RWPE2 (cell line): ENCODE data around the gene SLC2A2.

Source experiments
- ATAC-seq: fragments of 200-7000 bp; cut with Tn5 transposase; 3 replicates; pipeline ENCODE4 v1.9.1; 2021; ENCODE audit warnings: low read depth
- DNase-seq: peaks from one replicate; pipeline ENCODE4 v3.0.0-alpha.2; 2020; ENCODE audit warnings: low spot score
- H3K27ac ChIP-seq: fragments of 450-650 bp; 2 replicates; pipeline ENCODE4 v1.5.1; 2017; ENCODE audit warnings: mild to moderate bottlenecking; ENCODE audit not compliant: poor library complexity, severe bottlenecking
- H3K27me3 ChIP-seq: fragments of 250-450 bp; sonication (Bioruptor Pico); 2 replicates; pipeline ENCODE4 v1.5.1; 2021; ENCODE audit warnings: mild to moderate bottlenecking, moderate library complexity; ENCODE audit not compliant: insufficient read depth, poor library complexity, severe bottlenecking
- H3K36me3 ChIP-seq: fragments of 250-450 bp; sonication (Bioruptor Pico); 2 replicates; pipeline ENCODE4 v1.5.1; 2020; ENCODE audit warnings: low read depth, mild to moderate bottlenecking, moderate library complexity
- H3K4me1 ChIP-seq: fragments of 250-450 bp; sonication (Bioruptor Pico); 2 replicates; pipeline ENCODE4 v1.5.1; 2021; ENCODE audit warnings: mild to moderate bottlenecking, moderate library complexity; ENCODE audit not compliant: insufficient read depth, poor library complexity, severe bottlenecking
- H3K4me3 ChIP-seq: fragments of 250-450 bp; sonication (Bioruptor Pico); 2 replicates; pipeline ENCODE4 v1.5.1; 2021; ENCODE audit warnings: mild to moderate bottlenecking, moderate library complexity; ENCODE audit not compliant: severe bottlenecking
- H3K9me3 ChIP-seq: fragments of 250-450 bp; sonication (Bioruptor Pico); 2 replicates; pipeline ENCODE4 v1.5.1; 2021; ENCODE audit warnings: mild to moderate bottlenecking, moderate library complexity; ENCODE audit not compliant: severe bottlenecking
- CTCF ChIP-seq: fragments of 450-650 bp; IDR thresholded peaks from one replicate; pipeline ENCODE4 v1.5.1; 2017; ENCODE audit warnings: mild to moderate bottlenecking, moderate library complexity; ENCODE audit not compliant: poor library complexity, severe bottlenecking

SLC2A2 gene

GRCh38 chr3:170992854-170993253 is 33.7 kb downstream of the SLC2A2 start:
- ATAC-seq (peak; percentile 88), DNase-seq (no peak)
- Histone ChIP-seq H3K27ac (no peak overlapping the region), H3K4me1 (peaks cover 12% of the 10 kb centered on the region), H3K4me3 (no peak overlapping the region), H3K9me3 (no peaks in the 10 kb centered on the region), H3K27me3 (no peaks in the 10 kb centered on the region), H3K36me3 (no peaks in the 10 kb centered on the region)
- TF ChIP-seq CTCF, result no peak

GRCh38 chr3:170991664-170992063 is 34.9 kb downstream of the SLC2A2 start:
- no peak for TF ChIP-seq CTCF
- Histone ChIP-seq H3K27ac (no peak overlapping the region), H3K4me3 (no peak overlapping the region), H3K27me3 (no peaks in the 10 kb centered on the region), H3K36me3 (no peaks in the 10 kb centered on the region), H3K9me3 (no peaks in the 10 kb centered on the region), H3K4me1 (peaks cover 12% of the 10 kb centered on the region)
- no peak for ATAC-seq
- DNase-seq, result no peak

- Histone ChIP-seq H3K4me3 (no peak overlapping the region), H3K27ac (no peak overlapping the region), H3K4me1 (peaks cover 12% of the 10 kb centered on the region), H3K9me3 (no peaks in the 10 kb centered on the region), H3K36me3 (no peaks in the 10 kb centered on the region), H3K27me3 (no peaks in the 10 kb centered on the region)
- DNase-seq (no peak), ATAC-seq (no peak)
- no peak for TF ChIP-seq CTCF
These were observed 37.3 kb downstream of the SLC2A2 start for GRCh38 chr3:170989100-170989648.

GRCh38 chr3:170988378-170988777 is 38.1 kb downstream of the SLC2A2 start:
- H3K27me3 ChIP-seq, result no peaks in the 10 kb centered on the region
- ATAC-seq (no peak), DNase-seq (no peak)
- no peak for TF ChIP-seq CTCF
- H3K9me3 ChIP-seq, result no peaks in the 10 kb centered on the region
- no peak overlapping the region for H3K4me3 ChIP-seq
- no peak overlapping the region for H3K27ac ChIP-seq
- H3K36me3 ChIP-seq, result no peaks in the 10 kb centered on the region
- peaks cover 12% of the 10 kb centered on the region for H3K4me1 ChIP-seq

- no peak for TF ChIP-seq CTCF
- no peak for ATAC-seq
- DNase-seq, result no peak
These were observed 41.2 kb downstream of the SLC2A2 start for GRCh38 chr3:170985304-170985703.

More at GRCh38 chr3:170985304-170985703, 41.2 kb downstream of the SLC2A2 start:
- no peaks in the 10 kb centered on the region for H3K27me3 ChIP-seq
- no peaks in the 10 kb centered on the region for H3K36me3 ChIP-seq
- no peaks in the 10 kb centered on the region for H3K4me1 ChIP-seq
- no peaks in the 10 kb centered on the region for H3K9me3 ChIP-seq
- no peak overlapping the region for H3K4me3 ChIP-seq
- no peak overlapping the region for H3K27ac ChIP-seq
